Caki2 (cell line): ENCODE data around the gene FAR1. TPM values are rescaled to one million over a fixed set of nuclear protein-coding genes. Genes with fewer than 3 reads are reported as not detected.

Source experiments
- DNase-seq: peaks from one replicate; pipeline ENCODE4 v3.0.0-alpha.2; 2015; ENCODE audit warnings: low read depth
- in situ Hi-C: cut with HindIII; loops from 2 replicates; pipeline ENCODE4 v1.10.0; 2016; ENCODE audit warnings: low sequenced_read_pairs, low pct_unique_long_range_greater_than_20kb, mixed read lengths
- total RNA-seq: library from RNA; depleted of rRNA; stranded (reverse); fragments of >200 nt; shearing (Covaris generic); gene quantifications from 2 replicates; pipeline ENCODE4 v1.2.3, GENCODE V29; 2014; ENCODE audit warnings: low replicate concordance

The FAR1 gene
- total RNA-seq, 1 experiment from 2014 or later: 11.6 TPM

- in situ Hi-C loops: no loop called here
- DNase-seq: no peak
Observed at GRCh38 chr11:13667795-13668101, 720 bp upstream of the FAR1 start.

- peak; percentile 34 for DNase-seq
- in situ Hi-C loops: no loop called here
Observed at GRCh38 chr11:13668957-13669521, 571 bp downstream of the FAR1 start.

GRCh38 chr11:13669544-13670488 lies 1.3 kb downstream of the FAR1 start:
- peak; percentile 6 for DNase-seq
- in situ Hi-C loops: no loop called here

- DNase-seq: no peak
- in situ Hi-C loops: no loop called here
Observed at GRCh38 chr11:13672576-13673210, 4.2 kb downstream of the FAR1 start.

- in situ Hi-C loops: no loop called here
- no peak for DNase-seq
Observed at GRCh38 chr11:13674799-13675509, 6.5 kb downstream of the FAR1 start.

- no peak for DNase-seq
- in situ Hi-C loops: no loop called here
Observed at GRCh38 chr11:13676576-13676975, 8.1 kb downstream of the FAR1 start.

GRCh38 chr11:13679768-13680167 lies 11.3 kb downstream of the FAR1 start:
- in situ Hi-C loops: no loop called here

GRCh38 chr11:13680501-13681264 lies 12.2 kb downstream of the FAR1 start:
- in situ Hi-C loops: no loop called here
- DNase-seq: no peak

More at GRCh38 chr11:13679768-13680167, 11.3 kb downstream of the FAR1 start:
- no peak for DNase-seq

- in situ Hi-C loops: no loop called here
- DNase-seq: no peak
Observed at GRCh38 chr11:13681446-13681845, 13.0 kb downstream of the FAR1 start.

- in situ Hi-C loops: no loop called here
Observed at GRCh38 chr11:13682212-13682611, 13.7 kb downstream of the FAR1 start.

GRCh38 chr11:13685461-13686108 lies 17.1 kb downstream of the FAR1 start:
- DNase-seq: no peak
- in situ Hi-C loops: no loop called here

More at GRCh38 chr11:13682212-13682611, 13.7 kb downstream of the FAR1 start:
- no peak for DNase-seq

GRCh38 chr11:13686776-13687175 lies 18.3 kb downstream of the FAR1 start:
- DNase-seq: no peak
- in situ Hi-C loops: no loop called here

- DNase-seq: no peak
- in situ Hi-C loops: no loop called here
Observed at GRCh38 chr11:13687271-13687670, 18.8 kb downstream of the FAR1 start.

- in situ Hi-C loops: no loop called here
Observed at GRCh38 chr11:13691286-13691899, 22.9 kb downstream of the FAR1 start.

GRCh38 chr11:13692172-13692571 lies 23.7 kb downstream of the FAR1 start:
- in situ Hi-C loops: no loop called here
- no peak for DNase-seq

More at GRCh38 chr11:13691286-13691899, 22.9 kb downstream of the FAR1 start:
- DNase-seq: no peak

GRCh38 chr11:13694115-13694514 lies 25.6 kb downstream of the FAR1 start:
- in situ Hi-C loops: no loop called here
- no peak for DNase-seq

- DNase-seq: no peak
- in situ Hi-C loops: no loop called here
Observed at GRCh38 chr11:13695886-13696285, 27.4 kb downstream of the FAR1 start.
